ENCODE data around the gene EPHA8.

EPHA8 gene

GRCh38 chr1:22562584-22563583, at the start of gene EPHA8:
Gene EPHA8, plus strand, starts transcription at chr1:22563489. Its CDS starts 147 bp downstream, at chr1:22563636.
- in situ Hi-C loops (cut with MboI; ENCODE audit: low sequenced_read_pairs), result no loop called here

GRCh38 chr1:22516906-22517571, 46.2 kb upstream of the EPHA8 start:
- in situ Hi-C loops (cut with MboI; ENCODE audit: low sequenced_read_pairs), result no loop called here

- in situ Hi-C loops (cut with MboI; ENCODE audit: low sequenced_read_pairs), result no loop called here
Observed at GRCh38 chr1:22517956-22518355, 45.3 kb upstream of the EPHA8 start.

GRCh38 chr1:22518379-22518778, 44.9 kb upstream of the EPHA8 start:
- in situ Hi-C loops (cut with MboI; ENCODE audit: low sequenced_read_pairs), result no loop called here

GRCh38 chr1:22520871-22521270, 42.4 kb upstream of the EPHA8 start:
- in situ Hi-C loops (cut with MboI; ENCODE audit: low sequenced_read_pairs), result no loop called here

- in situ Hi-C loops (cut with MboI; ENCODE audit: low sequenced_read_pairs), result no loop called here
Observed at GRCh38 chr1:22521692-22522091, 41.6 kb upstream of the EPHA8 start.

GRCh38 chr1:22522221-22522743, 41.0 kb upstream of the EPHA8 start:
- in situ Hi-C loops (cut with MboI; ENCODE audit: low sequenced_read_pairs), result no loop called here

GRCh38 chr1:22524481-22524880, 38.8 kb upstream of the EPHA8 start:
- in situ Hi-C loops (cut with MboI; ENCODE audit: low sequenced_read_pairs), result no loop called here

GRCh38 chr1:22525211-22525610, 38.1 kb upstream of the EPHA8 start:
- in situ Hi-C loops (cut with MboI; ENCODE audit: low sequenced_read_pairs), result no loop called here

- in situ Hi-C loops (cut with MboI; ENCODE audit: low sequenced_read_pairs), result no loop called here
Observed at GRCh38 chr1:22525646-22526045, 37.6 kb upstream of the EPHA8 start.

GRCh38 chr1:22526098-22526497, 37.2 kb upstream of the EPHA8 start:
- in situ Hi-C loops (cut with MboI; ENCODE audit: low sequenced_read_pairs), result no loop called here

GRCh38 chr1:22526677-22527076, 36.6 kb upstream of the EPHA8 start:
- in situ Hi-C loops (cut with MboI; ENCODE audit: low sequenced_read_pairs), result no loop called here

- in situ Hi-C loops (cut with MboI; ENCODE audit: low sequenced_read_pairs), result no loop called here
Observed at GRCh38 chr1:22527122-22527521, 36.2 kb upstream of the EPHA8 start.

- in situ Hi-C loops (cut with MboI; ENCODE audit: low sequenced_read_pairs), result no loop called here
Observed at GRCh38 chr1:22527555-22528296, 35.6 kb upstream of the EPHA8 start.

GRCh38 chr1:22528451-22528850, 34.8 kb upstream of the EPHA8 start:
- in situ Hi-C loops (cut with MboI; ENCODE audit: low sequenced_read_pairs), result no loop called here

- in situ Hi-C loops (cut with MboI; ENCODE audit: low sequenced_read_pairs), result no loop called here
Observed at GRCh38 chr1:22529901-22530621, 33.2 kb upstream of the EPHA8 start.

GRCh38 chr1:22530715-22531114, 32.6 kb upstream of the EPHA8 start:
- in situ Hi-C loops (cut with MboI; ENCODE audit: low sequenced_read_pairs), result no loop called here

- in situ Hi-C loops (cut with MboI; ENCODE audit: low sequenced_read_pairs), result no loop called here
Observed at GRCh38 chr1:22531251-22531650, 32.0 kb upstream of the EPHA8 start.

- in situ Hi-C loops (cut with MboI; ENCODE audit: low sequenced_read_pairs), result no loop called here
Observed at GRCh38 chr1:22533244-22533895, 29.9 kb upstream of the EPHA8 start.

- in situ Hi-C loops (cut with MboI; ENCODE audit: low sequenced_read_pairs), result no loop called here
Observed at GRCh38 chr1:22534951-22535350, 28.3 kb upstream of the EPHA8 start.
